ENCODE data around the gene C14orf93. TPM values are rescaled to one million over a fixed set of nuclear protein-coding genes. Genes with fewer than 3 reads are reported as not detected.
A peak's percentile ranks its signal among the peaks of the same experiment; 100 is the strongest.

The C14orf93 gene
- total and polyA plus RNA-seq, 9 of the 15 experiments (the other 6 are each of a cell fraction or from before 2014, with no cell fraction given) = 2.2 to 22.4 (median 16.1) TPM

DNA sequence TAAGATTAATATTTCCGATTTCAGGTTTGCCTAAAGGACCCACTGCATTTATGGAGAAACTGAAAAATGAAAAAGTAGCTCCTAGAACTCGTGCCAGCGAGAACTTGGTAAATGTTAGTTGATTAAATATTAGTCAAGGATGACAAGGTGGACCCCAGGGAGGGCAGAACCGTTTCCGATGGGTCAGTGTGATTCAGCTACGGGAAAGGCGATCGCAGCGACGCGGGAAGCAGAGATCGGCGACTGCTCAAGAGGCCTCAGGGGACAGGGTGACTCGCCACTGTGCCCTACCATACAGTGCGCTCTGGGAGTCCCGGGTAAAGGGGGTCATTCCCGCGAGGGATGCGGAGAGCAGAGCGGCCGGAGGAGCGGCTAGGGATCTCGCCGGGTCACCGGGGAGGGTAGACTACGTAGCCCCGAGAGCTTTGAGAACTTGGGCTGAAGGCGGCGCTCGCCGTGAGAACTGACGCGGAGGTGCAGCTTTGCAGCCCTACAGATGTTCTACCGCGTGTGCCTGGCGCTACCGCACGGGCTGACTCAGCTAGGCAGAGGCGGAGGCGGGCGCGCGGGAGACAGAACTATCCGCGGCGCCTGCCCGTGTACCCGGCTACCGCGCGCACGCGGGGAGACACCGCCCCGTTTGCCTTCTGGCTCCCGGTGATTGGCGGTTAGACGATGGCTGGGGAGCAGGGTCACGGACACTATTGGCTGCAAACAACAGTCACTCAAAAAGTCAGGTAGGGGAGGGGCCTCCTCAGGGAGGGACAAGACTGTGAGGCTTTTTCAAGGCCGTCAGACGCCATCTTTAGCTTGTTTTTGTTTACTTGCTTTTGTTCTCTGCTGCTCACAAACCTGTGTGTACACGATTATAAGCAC lies 3.2 kb downstream of the C14orf93 start (continued):
- TF ChIP-seq, protein P1, sequence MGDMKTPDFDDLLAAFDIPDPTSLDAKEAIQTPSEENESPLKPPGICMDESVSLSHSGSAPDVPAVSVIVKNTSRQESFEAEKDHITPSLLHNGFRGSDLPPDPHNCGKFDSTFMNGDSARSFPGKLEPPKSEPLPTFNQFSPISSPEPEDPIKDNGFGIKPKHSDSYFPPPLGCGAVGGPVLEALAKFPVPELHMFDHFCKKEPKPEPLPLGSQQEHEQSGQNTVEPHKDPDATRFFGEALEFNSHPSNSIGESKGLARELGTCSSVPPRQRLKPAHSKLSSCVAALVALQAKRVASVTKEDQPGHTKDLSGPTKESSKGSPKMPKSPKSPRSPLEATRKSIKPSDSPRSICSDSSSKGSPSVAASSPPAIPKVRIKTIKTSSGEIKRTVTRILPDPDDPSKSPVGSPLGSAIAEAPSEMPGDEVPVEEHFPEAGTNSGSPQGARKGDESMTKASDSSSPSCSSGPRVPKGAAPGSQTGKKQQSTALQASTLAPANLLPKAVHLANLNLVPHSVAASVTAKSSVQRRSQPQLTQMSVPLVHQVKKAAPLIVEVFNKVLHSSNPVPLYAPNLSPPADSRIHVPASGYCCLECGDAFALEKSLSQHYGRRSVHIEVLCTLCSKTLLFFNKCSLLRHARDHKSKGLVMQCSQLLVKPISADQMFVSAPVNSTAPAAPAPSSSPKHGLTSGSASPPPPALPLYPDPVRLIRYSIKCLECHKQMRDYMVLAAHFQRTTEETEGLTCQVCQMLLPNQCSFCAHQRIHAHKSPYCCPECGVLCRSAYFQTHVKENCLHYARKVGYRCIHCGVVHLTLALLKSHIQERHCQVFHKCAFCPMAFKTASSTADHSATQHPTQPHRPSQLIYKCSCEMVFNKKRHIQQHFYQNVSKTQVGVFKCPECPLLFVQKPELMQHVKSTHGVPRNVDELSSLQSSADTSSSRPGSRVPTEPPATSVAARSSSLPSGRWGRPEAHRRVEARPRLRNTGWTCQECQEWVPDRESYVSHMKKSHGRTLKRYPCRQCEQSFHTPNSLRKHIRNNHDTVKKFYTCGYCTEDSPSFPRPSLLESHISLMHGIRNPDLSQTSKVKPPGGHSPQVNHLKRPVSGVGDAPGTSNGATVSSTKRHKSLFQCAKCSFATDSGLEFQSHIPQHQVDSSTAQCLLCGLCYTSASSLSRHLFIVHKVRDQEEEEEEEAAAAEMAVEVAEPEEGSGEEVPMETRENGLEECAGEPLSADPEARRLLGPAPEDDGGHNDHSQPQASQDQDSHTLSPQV (IDR thresholded peaks at IDR 0.05) = no peak
- no peak for TF ChIP-seq NR1H2 (CRISPR knock-in tag; IDR thresholded peaks at IDR 0.05)
- TF ChIP-seq FIP1L1 (IDR thresholded peaks at IDR 0.05; ENCODE audit: low read depth, low read length, poor library complexity, severe bottlenecking) = peak; percentile 84
- TF ChIP-seq, protein P2, sequence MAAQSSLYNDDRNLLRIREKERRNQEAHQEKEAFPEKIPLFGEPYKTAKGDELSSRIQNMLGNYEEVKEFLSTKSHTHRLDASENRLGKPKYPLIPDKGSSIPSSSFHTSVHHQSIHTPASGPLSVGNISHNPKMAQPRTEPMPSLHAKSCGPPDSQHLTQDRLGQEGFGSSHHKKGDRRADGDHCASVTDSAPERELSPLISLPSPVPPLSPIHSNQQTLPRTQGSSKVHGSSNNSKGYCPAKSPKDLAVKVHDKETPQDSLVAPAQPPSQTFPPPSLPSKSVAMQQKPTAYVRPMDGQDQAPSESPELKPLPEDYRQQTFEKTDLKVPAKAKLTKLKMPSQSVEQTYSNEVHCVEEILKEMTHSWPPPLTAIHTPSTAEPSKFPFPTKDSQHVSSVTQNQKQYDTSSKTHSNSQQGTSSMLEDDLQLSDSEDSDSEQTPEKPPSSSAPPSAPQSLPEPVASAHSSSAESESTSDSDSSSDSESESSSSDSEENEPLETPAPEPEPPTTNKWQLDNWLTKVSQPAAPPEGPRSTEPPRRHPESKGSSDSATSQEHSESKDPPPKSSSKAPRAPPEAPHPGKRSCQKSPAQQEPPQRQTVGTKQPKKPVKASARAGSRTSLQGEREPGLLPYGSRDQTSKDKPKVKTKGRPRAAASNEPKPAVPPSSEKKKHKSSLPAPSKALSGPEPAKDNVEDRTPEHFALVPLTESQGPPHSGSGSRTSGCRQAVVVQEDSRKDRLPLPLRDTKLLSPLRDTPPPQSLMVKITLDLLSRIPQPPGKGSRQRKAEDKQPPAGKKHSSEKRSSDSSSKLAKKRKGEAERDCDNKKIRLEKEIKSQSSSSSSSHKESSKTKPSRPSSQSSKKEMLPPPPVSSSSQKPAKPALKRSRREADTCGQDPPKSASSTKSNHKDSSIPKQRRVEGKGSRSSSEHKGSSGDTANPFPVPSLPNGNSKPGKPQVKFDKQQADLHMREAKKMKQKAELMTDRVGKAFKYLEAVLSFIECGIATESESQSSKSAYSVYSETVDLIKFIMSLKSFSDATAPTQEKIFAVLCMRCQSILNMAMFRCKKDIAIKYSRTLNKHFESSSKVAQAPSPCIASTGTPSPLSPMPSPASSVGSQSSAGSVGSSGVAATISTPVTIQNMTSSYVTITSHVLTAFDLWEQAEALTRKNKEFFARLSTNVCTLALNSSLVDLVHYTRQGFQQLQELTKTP (IDR thresholded peaks at IDR 0.05; ENCODE audit: low read depth in 1 of 2, partially characterized antibody in 2 of 2) = peak in 1 of 2 experiments; percentile 50
- TF ChIP-seq COPS2 (conservative IDR thresholded peaks at IDR 0.05) = no peak
- peak; percentile 99 for TF ChIP-seq RBFOX2 (IDR thresholded peaks at IDR 0.05; ENCODE audit: low read depth, low read length)
- TF ChIP-seq FOXA1 (IDR thresholded peaks at IDR 0.05; ENCODE audit: borderline replicate concordance) = no peak
- 0 out of 2 replicates have a peak, but pooled peaks have one; percentile 4 for TF ChIP-seq EP300 (IDR thresholded peaks at IDR 0.05; ENCODE audit: low read length)
- peak; percentile 61 for TF ChIP-seq FOXJ2 (tag; IDR thresholded peaks at IDR 0.05)
- no peak for TF ChIP-seq ZNF133 (CRISPR knock-in tag; IDR thresholded peaks at IDR 0.05)
- no peak for TF ChIP-seq ZNF830 (CRISPR knock-in tag; IDR thresholded peaks at IDR 0.05)
- TF ChIP-seq FOS (IDR thresholded peaks at IDR 0.05; ENCODE audit: extremely low read depth, insufficient read length) = peak; percentile 95
- TF ChIP-seq FOXJ3 (CRISPR knock-in tag; IDR thresholded peaks at IDR 0.05) = no peak
- TF ChIP-seq L3MBTL2 (IDR thresholded peaks at IDR 0.05) = peak; percentile 95
- peak; percentile 83 for TF ChIP-seq SMAD4 (CRISPR knock-in tag; conservative IDR thresholded peaks at IDR 0.05)
- TF ChIP-seq NFRKB (IDR thresholded peaks at IDR 0.05; ENCODE audit: low read depth) = peak; percentile 99
- TF ChIP-seq ETV6 (IDR thresholded peaks at IDR 0.05; ENCODE audit: borderline replicate concordance in 1 of 2, low read depth in 2 of 2, low read length in 1 of 2) = no peak
- 0 out of 2 replicates have a peak, but pooled peaks have one; percentile 23 for TF ChIP-seq ETV6 (CRISPR knock-in tag; IDR thresholded peaks at IDR 0.05; ENCODE audit: borderline replicate concordance)
- no peak for TF ChIP-seq GABPB2 (CRISPR knock-in tag; conservative IDR thresholded peaks at IDR 0.05)
